ENCODE results near the gene NAALADL2. TPM values are rescaled to one million over a fixed set of nuclear protein-coding genes. Genes with fewer than 3 reads are reported as not detected.

The NAALADL2 gene
- total RNA-seq, 6 donors from 2014 or later: 4.4 to 12.6 (median 6.3) TPM

- Histone ChIP-seq H3K4me3 (peak overlapping the region in 2 of 4 donors; percentile 19 to 25), H3K36me3 (no peaks in the 10 kb centered on the region), H3K27me3 (no peaks in the 10 kb centered on the region), H3K4me1 (no peaks in the 10 kb centered on the region), H3K9me3 (no peaks in the 10 kb centered on the region), H3K27ac (no peak overlapping the region)
- WGBS, 2 donors: 41 to 62% methylated on average over 6 of the region's 6 CpGs
- no peak for TF ChIP-seq POLR2A (IDR thresholded peaks at IDR 0.05)
- no peak for TF ChIP-seq EP300 (IDR thresholded peaks at IDR 0.05)
- TF ChIP-seq CTCF (IDR thresholded peaks at IDR 0.05): no peak
- ATAC-seq (ENCODE audit: low FRiP score in 2 of 2): no peak
- DNase-seq: no peak
Measured at GRCh38 chr3:175672119-175672689, 813.1 kb downstream of the NAALADL2 start.

GRCh38 chr3:175679568-175679967, 820.4 kb downstream of the NAALADL2 start:
- no peak for DNase-seq
- no peak overlapping the region for H3K27ac ChIP-seq
- TF ChIP-seq POLR2AphosphoS5 (IDR thresholded peaks at IDR 0.05): no peak
- WGBS, 2 donors: 88 to 92% methylated on average over 3 of the region's 3 CpGs
- H3K27me3 ChIP-seq: no peaks in the 10 kb centered on the region
- no peaks in the 10 kb centered on the region for H3K9me3 ChIP-seq
- H3K36me3 ChIP-seq: no peaks in the 10 kb centered on the region
- no peaks in the 10 kb centered on the region for H3K4me1 ChIP-seq
- no peak for ATAC-seq (ENCODE audit: low FRiP score in 2 of 2)
- no peak overlapping the region for H3K4me3 ChIP-seq

- 75 to 89% methylated on average over 2 of the region's 2 CpGs for WGBS, 2 donors
Measured at GRCh38 chr3:175692256-175692655, 833.1 kb downstream of the NAALADL2 start.

GRCh38 chr3:175695251-175695650, 836.1 kb downstream of the NAALADL2 start:
- no peaks in the 10 kb centered on the region for H3K4me1 ChIP-seq
- DNase-seq (no peak), ATAC-seq (ENCODE audit: low FRiP score in 2 of 2) (no peak)
- H3K27ac ChIP-seq: no peak overlapping the region
- no peaks in the 10 kb centered on the region for H3K27me3 ChIP-seq
- TF ChIP-seq EP300 (IDR thresholded peaks at IDR 0.05) (no peak), POLR2A (IDR thresholded peaks at IDR 0.05) (no peak), CTCF (IDR thresholded peaks at IDR 0.05) (no peak), POLR2AphosphoS5 (IDR thresholded peaks at IDR 0.05) (no peak)
- H3K4me3 ChIP-seq: no peak overlapping the region
- H3K36me3 ChIP-seq: no peaks in the 10 kb centered on the region
- 33 to 49% methylated on average over 1 of the region's 1 CpG for WGBS, 2 donors
- H3K9me3 ChIP-seq: no peaks in the 10 kb centered on the region

More at GRCh38 chr3:175692256-175692655, 833.1 kb downstream of the NAALADL2 start:
- no peak overlapping the region for H3K27ac ChIP-seq
- H3K4me3 ChIP-seq: no peak overlapping the region
- TF ChIP-seq POLR2AphosphoS5 (IDR thresholded peaks at IDR 0.05): no peak
- no peak for TF ChIP-seq POLR2A (IDR thresholded peaks at IDR 0.05)
- TF ChIP-seq EP300 (IDR thresholded peaks at IDR 0.05): no peak
- TF ChIP-seq CTCF (IDR thresholded peaks at IDR 0.05): no peak
- no peaks in the 10 kb centered on the region for H3K36me3 ChIP-seq
- no peaks in the 10 kb centered on the region for H3K27me3 ChIP-seq
- H3K4me1 ChIP-seq: no peaks in the 10 kb centered on the region
- ATAC-seq (ENCODE audit: low FRiP score in 2 of 2) (no peak), DNase-seq (no peak)
- H3K9me3 ChIP-seq: no peaks in the 10 kb centered on the region

- Histone ChIP-seq H3K4me3 (no peak overlapping the region), H3K27me3 (no peaks in the 10 kb centered on the region), H3K36me3 (no peaks in the 10 kb centered on the region), H3K27ac (no peak overlapping the region), H3K4me1 (no peaks in the 10 kb centered on the region), H3K9me3 (no peaks in the 10 kb centered on the region)
- TF ChIP-seq POLR2A (IDR thresholded peaks at IDR 0.05): no peak
- no peak for TF ChIP-seq CTCF (IDR thresholded peaks at IDR 0.05)
- TF ChIP-seq POLR2AphosphoS5 (IDR thresholded peaks at IDR 0.05): no peak
- TF ChIP-seq EP300 (IDR thresholded peaks at IDR 0.05): no peak
- no peak for ATAC-seq (ENCODE audit: low FRiP score in 2 of 2)
- no peak for DNase-seq
Measured at GRCh38 chr3:175702956-175703355, 843.8 kb downstream of the NAALADL2 start.

Data from upper lobe of left lung (tissue), 6 donors.